RWPE2 (cell line): ENCODE data around the gene PTPRN2.

Source experiments
- ATAC-seq: fragments of 200-7000 bp; cut with Tn5 transposase; 3 replicates; pipeline ENCODE4 v1.9.1; 2021; ENCODE audit warnings: low read depth
- DNase-seq: peaks from one replicate; pipeline ENCODE4 v3.0.0-alpha.2; 2020; ENCODE audit warnings: low spot score
- H3K27ac ChIP-seq: fragments of 450-650 bp; 2 replicates; pipeline ENCODE4 v1.5.1; 2017; ENCODE audit warnings: mild to moderate bottlenecking; ENCODE audit not compliant: poor library complexity, severe bottlenecking
- H3K27me3 ChIP-seq: fragments of 250-450 bp; sonication (Bioruptor Pico); 2 replicates; pipeline ENCODE4 v1.5.1; 2021; ENCODE audit warnings: mild to moderate bottlenecking, moderate library complexity; ENCODE audit not compliant: insufficient read depth, poor library complexity, severe bottlenecking
- H3K36me3 ChIP-seq: fragments of 250-450 bp; sonication (Bioruptor Pico); 2 replicates; pipeline ENCODE4 v1.5.1; 2020; ENCODE audit warnings: low read depth, mild to moderate bottlenecking, moderate library complexity
- H3K4me1 ChIP-seq: fragments of 250-450 bp; sonication (Bioruptor Pico); 2 replicates; pipeline ENCODE4 v1.5.1; 2021; ENCODE audit warnings: mild to moderate bottlenecking, moderate library complexity; ENCODE audit not compliant: insufficient read depth, poor library complexity, severe bottlenecking
- H3K4me3 ChIP-seq: fragments of 250-450 bp; sonication (Bioruptor Pico); 2 replicates; pipeline ENCODE4 v1.5.1; 2021; ENCODE audit warnings: mild to moderate bottlenecking, moderate library complexity; ENCODE audit not compliant: severe bottlenecking
- H3K9me3 ChIP-seq: fragments of 250-450 bp; sonication (Bioruptor Pico); 2 replicates; pipeline ENCODE4 v1.5.1; 2021; ENCODE audit warnings: mild to moderate bottlenecking, moderate library complexity; ENCODE audit not compliant: severe bottlenecking
- CTCF ChIP-seq: fragments of 450-650 bp; IDR thresholded peaks from one replicate; pipeline ENCODE4 v1.5.1; 2017; ENCODE audit warnings: mild to moderate bottlenecking, moderate library complexity; ENCODE audit not compliant: poor library complexity, severe bottlenecking

The PTPRN2 gene

GRCh38 chr7:158044482-158044823, 543.2 kb downstream of the PTPRN2 start:
- H3K36me3 ChIP-seq = no peaks in the 10 kb centered on the region
- ATAC-seq (no peak), DNase-seq (no peak)
- H3K4me3 ChIP-seq = no peak overlapping the region
- no peaks in the 10 kb centered on the region for H3K9me3 ChIP-seq
- H3K27me3 ChIP-seq = no peaks in the 10 kb centered on the region
- H3K27ac ChIP-seq = no peak overlapping the region
- H3K4me1 ChIP-seq = no peaks in the 10 kb centered on the region
- no peak for TF ChIP-seq CTCF

GRCh38 chr7:158043551-158044481, 543.8 kb downstream of the PTPRN2 start:
- no peak for DNase-seq
- no peaks in the 10 kb centered on the region for H3K27me3 ChIP-seq
- H3K9me3 ChIP-seq = peaks cover 3% of the 10 kb centered on the region
- no peak overlapping the region for H3K4me3 ChIP-seq
- no peak for TF ChIP-seq CTCF
- H3K4me1 ChIP-seq = no peaks in the 10 kb centered on the region
- H3K36me3 ChIP-seq = no peaks in the 10 kb centered on the region
- no peak for ATAC-seq
- no peak overlapping the region for H3K27ac ChIP-seq

- Histone ChIP-seq H3K27ac (no peak overlapping the region), H3K27me3 (no peaks in the 10 kb centered on the region), H3K4me3 (no peak overlapping the region), H3K4me1 (no peaks in the 10 kb centered on the region), H3K9me3 (peaks cover 3% of the 10 kb centered on the region), H3K36me3 (no peaks in the 10 kb centered on the region)
- no peak for ATAC-seq
- no peak for DNase-seq
- no peak for TF ChIP-seq CTCF
Observed at GRCh38 chr7:158042156-158042880, 545.3 kb downstream of the PTPRN2 start.

GRCh38 chr7:158040199-158040598, 547.4 kb downstream of the PTPRN2 start:
- no peak overlapping the region for H3K27ac ChIP-seq
- no peaks in the 10 kb centered on the region for H3K27me3 ChIP-seq
- no peak for TF ChIP-seq CTCF
- no peak for ATAC-seq
- H3K9me3 ChIP-seq = peaks cover 3% of the 10 kb centered on the region
- no peak for DNase-seq
- H3K4me1 ChIP-seq = no peaks in the 10 kb centered on the region
- H3K36me3 ChIP-seq = no peaks in the 10 kb centered on the region
- no peak overlapping the region for H3K4me3 ChIP-seq
